ENCODE results near the gene C7orf25. TPM values are rescaled to one million over a fixed set of nuclear protein-coding genes. Genes with fewer than 3 reads are reported as not detected.

The C7orf25 gene
- total and polyA plus RNA-seq, 4 donors, result 0.88 to 7.4 (median 2.1) TPM

GRCh38 chr7:42961170-42961569, 49.3 kb upstream of the C7orf25 start:
- Histone ChIP-seq H3K27ac (ENCODE audit: low read depth in 1 of 2, low read length in 2 of 2) (no peak overlapping the region), H3K36me3 (ENCODE audit: control insufficient read depth in 4 of 4, insufficient read depth in 3 of 4, low read depth in 1 of 4, low read length in 3 of 4) (no peaks in the 10 kb centered on the region), H3K4me1 (ENCODE audit: control insufficient read depth in 4 of 4, insufficient read depth in 4 of 4, low read length in 3 of 4) (no peaks in the 10 kb centered on the region), H3K9ac (ENCODE audit: low read depth in 1 of 2, low read length in 2 of 2) (no peak overlapping the region), H3K27me3 (ENCODE audit: control insufficient read depth in 4 of 4, insufficient read depth in 4 of 4, low read length in 3 of 4) (no peaks in the 10 kb centered on the region), H3K4me3 (ENCODE audit: low read depth in 1 of 3, low read length in 3 of 3) (no peak overlapping the region), H3K9me3 (ENCODE audit: control insufficient read depth in 4 of 4, low read length in 3 of 4) (no peaks in the 10 kb centered on the region)
- TF ChIP-seq EGR1 (IDR thresholded peaks at IDR 0.05; ENCODE audit: low read depth in 2 of 2), result no peak
- TF ChIP-seq YY1 (IDR thresholded peaks at IDR 0.05), result no peak
- no peak for TF ChIP-seq JUND (IDR thresholded peaks at IDR 0.05)
- TF ChIP-seq HNF4A (conservative IDR thresholded peaks at IDR 0.05), result no peak
- TF ChIP-seq FOXA1 (IDR thresholded peaks at IDR 0.05), result no peak
- no peak for TF ChIP-seq FOXA2 (IDR thresholded peaks at IDR 0.05)
- no peak for TF ChIP-seq ATF3 (IDR thresholded peaks at IDR 0.05)
- TF ChIP-seq REST (IDR thresholded peaks at IDR 0.05), result no peak
- TF ChIP-seq RAD21 (IDR thresholded peaks at IDR 0.05), result no peak
- no peak for TF ChIP-seq HNF4G (IDR thresholded peaks at IDR 0.05)
- TF ChIP-seq TAF1 (conservative IDR thresholded peaks at IDR 0.05), result no peak
- TF ChIP-seq NR2F2 (IDR thresholded peaks at IDR 0.05), result no peak
- no peak for TF ChIP-seq MAX (IDR thresholded peaks at IDR 0.05)
- no peak for TF ChIP-seq CTCF (IDR thresholded peaks at IDR 0.05; ENCODE audit: low read depth, low read length, missing input control)
- TF ChIP-seq GABPA (IDR thresholded peaks at IDR 0.05 in 1 of 2, conservative IDR thresholded peaks at IDR 0.05 in 1 of 2), result no peak
- TF ChIP-seq RXRA (IDR thresholded peaks at IDR 0.05), result no peak
- TF ChIP-seq SP1 (IDR thresholded peaks at IDR 0.05), result no peak
- TF ChIP-seq ZBTB33 (IDR thresholded peaks at IDR 0.05), result no peak
- 62% methylated on average over 2 of the region's 2 CpGs for WGBS
- no peak for DNase-seq (ENCODE audit: low spot score)

Data from liver (tissue), 9 donors.